ENCODE measurements around the gene HIKESHI.
"Not testable (repeated sequence)": the region's sequence is repeated elsewhere in the genome, so short reads cannot be mapped to it uniquely, and the experiment has no call there.

The HIKESHI gene

DNA sequence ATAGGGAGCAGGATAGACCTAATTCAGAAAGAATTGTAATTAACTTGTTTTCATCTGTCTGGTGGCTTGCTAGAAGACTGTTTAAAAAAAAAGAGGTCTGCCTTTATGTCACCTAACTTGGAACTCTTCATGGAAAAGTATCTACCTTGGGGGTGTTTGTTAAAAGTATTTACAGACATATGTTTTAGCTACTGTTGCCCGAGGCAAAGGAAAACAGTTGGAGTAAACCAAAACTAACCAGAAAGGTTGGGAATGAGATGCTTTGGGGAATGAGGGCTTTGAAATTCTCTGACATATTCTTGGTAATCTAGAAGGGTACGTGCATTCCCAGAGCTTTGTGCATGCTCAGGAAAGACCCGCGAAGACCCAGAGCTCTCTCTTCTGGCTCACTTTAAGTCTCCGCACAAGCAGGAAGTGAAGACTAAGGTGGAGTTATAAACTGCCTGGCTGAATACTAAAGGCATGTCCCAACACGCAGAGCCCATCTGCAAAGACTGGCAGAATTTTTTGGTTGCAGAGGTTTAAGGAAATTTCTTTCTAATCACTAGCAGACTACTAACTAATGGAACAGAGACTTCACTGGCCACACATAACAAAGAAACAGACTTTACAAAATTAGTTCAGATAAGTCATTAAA, 33.2 kb downstream of the HIKESHI start:
- no peak overlapping the region for H3K4me3 ChIP-seq (ENCODE audit: low read depth, low read length)
- TF ChIP-seq, protein P1, sequence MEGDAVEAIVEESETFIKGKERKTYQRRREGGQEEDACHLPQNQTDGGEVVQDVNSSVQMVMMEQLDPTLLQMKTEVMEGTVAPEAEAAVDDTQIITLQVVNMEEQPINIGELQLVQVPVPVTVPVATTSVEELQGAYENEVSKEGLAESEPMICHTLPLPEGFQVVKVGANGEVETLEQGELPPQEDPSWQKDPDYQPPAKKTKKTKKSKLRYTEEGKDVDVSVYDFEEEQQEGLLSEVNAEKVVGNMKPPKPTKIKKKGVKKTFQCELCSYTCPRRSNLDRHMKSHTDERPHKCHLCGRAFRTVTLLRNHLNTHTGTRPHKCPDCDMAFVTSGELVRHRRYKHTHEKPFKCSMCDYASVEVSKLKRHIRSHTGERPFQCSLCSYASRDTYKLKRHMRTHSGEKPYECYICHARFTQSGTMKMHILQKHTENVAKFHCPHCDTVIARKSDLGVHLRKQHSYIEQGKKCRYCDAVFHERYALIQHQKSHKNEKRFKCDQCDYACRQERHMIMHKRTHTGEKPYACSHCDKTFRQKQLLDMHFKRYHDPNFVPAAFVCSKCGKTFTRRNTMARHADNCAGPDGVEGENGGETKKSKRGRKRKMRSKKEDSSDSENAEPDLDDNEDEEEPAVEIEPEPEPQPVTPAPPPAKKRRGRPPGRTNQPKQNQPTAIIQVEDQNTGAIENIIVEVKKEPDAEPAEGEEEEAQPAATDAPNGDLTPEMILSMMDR (IDR thresholded peaks at IDR 0.05; ENCODE audit: control insufficient read depth, extremely low read depth, insufficient read depth): no peak
- DNase-seq (ENCODE audit: low read depth): no peak

DNA sequence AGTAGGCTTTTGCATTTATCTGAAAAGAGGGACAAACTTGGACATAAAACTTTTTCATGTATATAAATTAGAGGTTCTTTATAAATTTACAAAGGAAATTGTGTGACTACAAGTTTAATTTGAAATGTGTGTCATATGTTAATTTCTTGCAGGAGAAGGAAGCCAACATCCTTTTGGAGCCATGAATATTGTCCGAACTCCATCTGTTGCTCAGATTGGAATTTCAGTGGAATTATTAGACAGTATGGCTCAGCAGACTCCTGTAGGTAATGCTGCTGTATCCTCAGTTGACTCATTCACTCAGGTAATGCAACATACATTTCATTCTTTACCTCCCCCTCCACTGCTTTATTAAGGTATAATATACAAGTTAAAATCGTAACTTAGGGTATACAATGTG, 35.2 kb downstream of the HIKESHI start:
- H3K4me3 ChIP-seq (ENCODE audit: low read depth, low read length): no peak overlapping the region
- DNase-seq (ENCODE audit: low read depth): no peak
- TF ChIP-seq, protein P1 (IDR thresholded peaks at IDR 0.05; ENCODE audit: control insufficient read depth, extremely low read depth, insufficient read depth): no peak

DNA sequence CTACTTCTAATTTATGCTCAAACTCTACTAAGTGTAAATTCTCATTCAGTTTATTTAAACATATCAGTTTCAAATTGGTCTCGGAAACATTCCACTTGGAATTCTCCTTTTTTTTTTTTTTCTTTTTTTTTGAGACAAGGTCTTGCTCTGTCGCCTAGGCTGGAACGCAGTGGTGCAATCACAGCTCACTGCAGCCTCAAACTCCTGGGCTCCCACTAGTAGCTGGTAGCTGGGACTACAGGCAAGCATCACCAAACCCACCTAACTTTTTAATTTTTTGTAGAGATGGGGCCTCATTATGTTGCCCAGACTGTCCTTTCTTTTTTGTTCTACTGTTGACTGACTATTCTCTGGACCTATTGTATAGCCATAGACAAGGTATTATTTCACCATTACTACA, 39.3 kb downstream of the HIKESHI start:
- DNase-seq (ENCODE audit: low read depth): no peak
- H3K4me3 ChIP-seq (ENCODE audit: low read depth, low read length): no peak overlapping the region
- TF ChIP-seq, protein P1 (IDR thresholded peaks at IDR 0.05; ENCODE audit: control insufficient read depth, extremely low read depth, insufficient read depth): no peak

DNA sequence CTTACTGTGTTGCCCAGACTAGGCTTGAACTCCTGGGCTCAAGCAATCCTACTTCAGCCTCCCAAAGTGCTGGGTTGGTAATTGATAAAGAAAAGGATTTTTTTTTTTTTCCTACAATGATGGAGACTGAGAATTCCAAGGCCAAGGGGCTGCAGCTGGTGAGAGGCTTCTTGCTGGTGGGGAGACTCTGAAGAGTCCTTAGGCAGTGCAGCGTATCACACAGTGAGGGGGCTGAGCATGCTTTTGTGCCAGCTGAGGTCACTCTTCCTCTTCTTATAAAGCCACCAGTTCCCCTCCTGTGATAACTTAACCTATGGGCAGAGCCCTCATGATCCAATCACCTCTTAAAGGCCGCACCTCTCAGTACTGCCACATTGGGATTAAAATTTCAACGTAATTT, 44.5 kb downstream of the HIKESHI start:
- no peak for DNase-seq (ENCODE audit: low read depth)
- TF ChIP-seq, protein P1 (IDR thresholded peaks at IDR 0.05; ENCODE audit: control insufficient read depth, extremely low read depth, insufficient read depth): no peak

DNA sequence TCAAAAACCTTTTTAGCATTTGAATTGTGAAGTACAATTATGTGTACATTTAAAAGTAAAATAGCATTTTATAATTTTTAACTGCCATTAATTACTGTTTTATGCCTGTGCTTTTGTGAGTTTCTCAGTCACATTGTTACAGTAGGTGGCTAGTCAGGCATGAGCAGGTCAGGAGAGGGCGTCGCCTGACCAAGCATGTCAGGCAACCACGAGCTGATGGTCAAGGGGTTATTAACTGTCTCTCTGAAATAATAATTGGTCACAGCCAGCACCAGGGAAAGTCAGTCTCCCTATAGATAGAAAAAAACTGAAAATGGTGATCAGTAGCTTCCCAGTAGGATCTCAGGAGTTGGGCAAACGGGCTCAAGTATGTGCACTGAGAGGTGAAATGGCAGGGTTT, 53.2 kb downstream of the HIKESHI start:
- no peak overlapping the region for H3K4me3 ChIP-seq (ENCODE audit: low read depth, low read length)
- TF ChIP-seq, protein P1 (IDR thresholded peaks at IDR 0.05; ENCODE audit: control insufficient read depth, extremely low read depth, insufficient read depth): no peak
- DNase-seq (ENCODE audit: low read depth): no peak

More for the DNA sequence above, 44.5 kb downstream of the HIKESHI start:
- no peak overlapping the region for H3K4me3 ChIP-seq (ENCODE audit: low read depth, low read length)

DNA sequence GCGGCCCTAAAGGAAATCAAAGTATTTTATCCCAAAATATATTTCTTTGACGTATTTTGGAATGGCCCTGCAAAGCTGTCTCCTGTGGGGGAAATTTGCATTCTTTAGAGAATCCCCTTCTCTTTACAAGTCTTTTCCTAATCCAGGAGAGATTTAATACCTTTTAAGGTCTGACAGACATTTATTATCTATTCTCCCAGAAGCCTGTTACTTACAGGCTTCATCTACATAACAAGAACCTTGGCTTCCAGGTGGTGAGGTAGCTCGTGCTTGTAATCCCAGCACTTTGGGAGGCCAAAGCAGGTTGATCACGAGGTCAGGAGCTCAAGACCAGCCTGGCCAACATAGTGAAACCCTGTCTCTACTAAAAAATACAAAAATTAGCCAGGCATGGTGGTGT, 55.4 kb downstream of the HIKESHI start:
- not testable (repeated sequence) for H3K4me3 ChIP-seq (ENCODE audit: low read depth, low read length); DNase-seq (ENCODE audit: low read depth)

DNA sequence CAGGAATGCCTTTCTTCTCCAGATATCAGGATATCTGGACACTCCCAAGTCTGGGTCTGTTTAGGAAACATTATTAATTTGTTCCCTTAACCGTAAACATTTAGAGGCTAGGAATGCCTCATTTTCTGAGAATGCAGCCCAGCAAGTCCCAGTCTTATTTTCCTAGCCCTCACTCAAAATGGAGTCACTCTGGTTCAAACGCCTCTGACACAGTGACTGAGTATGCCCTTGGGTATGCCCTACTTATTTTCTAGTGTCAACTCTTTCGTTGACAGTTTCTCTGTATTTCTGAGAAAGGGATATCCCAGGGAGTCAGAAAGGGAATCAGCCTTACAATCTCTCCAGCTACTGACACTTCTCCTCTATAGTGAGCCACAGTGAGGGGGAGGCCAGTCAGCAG, 56.7 kb downstream of the HIKESHI start:
- TF ChIP-seq, protein P1 (IDR thresholded peaks at IDR 0.05; ENCODE audit: control insufficient read depth, extremely low read depth, insufficient read depth): no peak
- no peak overlapping the region for H3K4me3 ChIP-seq (ENCODE audit: low read depth, low read length)
- DNase-seq (ENCODE audit: low read depth): no peak
